ENCODE data around the gene CCDC92.

CCDC92 gene

GRCh38 chr12:123910057-123910456 lies 62.6 kb downstream of the CCDC92 start:
- DNase-seq (ENCODE audit: low read depth in 3 of 3): no peak

DNA sequence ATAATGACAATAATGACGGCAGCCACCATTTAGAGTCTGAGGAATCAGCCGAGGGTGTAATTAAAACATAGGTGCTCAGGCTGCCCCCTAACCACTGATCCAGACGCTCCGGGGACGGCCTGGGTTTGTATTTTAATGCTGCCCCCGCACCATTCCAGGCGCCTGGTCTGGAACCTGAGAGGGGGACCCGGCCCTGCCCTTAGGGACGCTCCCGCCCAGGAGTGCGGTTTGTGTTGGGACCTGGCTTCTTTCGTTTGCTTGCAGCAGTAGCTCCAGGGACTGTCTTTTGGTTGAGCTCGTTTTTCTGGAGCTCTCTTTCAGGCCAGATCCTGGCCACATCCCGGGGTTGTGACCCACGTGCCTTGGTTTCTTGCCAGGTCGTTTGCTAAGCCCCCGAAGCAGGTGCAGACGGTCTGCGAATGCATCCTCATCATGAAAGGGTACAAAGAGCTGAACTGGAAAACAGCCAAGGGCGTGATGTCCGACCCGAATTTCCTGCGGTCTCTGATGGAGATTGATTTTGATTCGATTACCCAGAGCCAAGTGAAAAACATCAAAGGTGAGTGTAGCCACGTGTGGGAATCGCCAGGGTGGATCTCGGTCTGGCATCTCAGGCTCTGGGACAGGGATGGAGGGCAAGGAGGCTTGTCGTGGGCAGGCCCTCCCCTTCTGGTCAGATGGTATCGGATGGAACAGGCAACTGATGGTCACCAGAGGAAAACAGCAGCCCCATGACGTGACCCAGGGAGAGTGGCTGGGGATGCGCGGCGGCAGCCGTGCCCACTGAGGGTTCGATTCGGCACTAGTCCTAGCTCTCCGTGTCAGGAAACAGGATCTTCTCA lies 63.5 kb downstream of the CCDC92 start:
- no peak for DNase-seq (ENCODE audit: low read depth in 3 of 3)

DNA sequence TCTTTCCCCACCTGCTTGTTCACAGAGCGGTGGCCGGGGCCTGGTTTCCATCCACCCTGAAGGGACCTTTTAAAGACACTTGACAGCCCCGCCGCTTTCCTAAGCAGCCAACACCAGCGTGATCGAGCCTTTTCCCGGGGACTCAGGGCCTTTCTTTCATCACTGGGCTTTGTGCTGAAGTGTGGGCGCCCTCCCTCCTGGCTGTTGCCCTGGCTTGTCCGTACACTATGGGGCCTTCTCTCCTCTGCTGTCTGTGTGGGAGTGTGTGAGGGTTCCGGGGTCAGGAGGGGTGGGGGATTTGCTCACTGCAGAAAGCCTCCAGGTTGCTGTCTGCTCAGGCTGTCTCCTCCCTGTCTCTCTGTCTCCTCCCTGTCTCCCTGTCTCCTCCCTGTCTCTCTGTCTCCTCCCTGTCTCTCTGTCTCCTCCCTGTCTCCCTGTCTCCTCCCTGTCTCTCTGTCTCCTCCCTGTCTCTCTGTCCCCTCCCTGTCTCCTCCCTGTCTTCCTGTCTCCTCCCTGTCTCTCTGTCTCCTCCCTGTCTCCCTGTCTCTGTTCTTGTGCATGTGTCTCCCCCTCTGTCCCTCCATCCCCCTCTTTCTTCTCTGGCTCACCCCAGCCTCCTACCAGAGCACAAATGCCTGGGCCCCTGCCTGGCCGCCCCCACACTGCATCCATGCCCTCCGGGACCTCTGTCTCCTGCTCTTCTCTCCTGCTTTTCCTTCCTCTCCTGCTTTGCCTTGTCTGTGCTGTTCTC lies 64.7 kb downstream of the CCDC92 start:
- DNase-seq (ENCODE audit: low read depth in 3 of 3): no peak

- DNase-seq (ENCODE audit: low read depth in 3 of 3): no peak
Observed at GRCh38 chr12:123906711-123907420, 65.8 kb downstream of the CCDC92 start.

DNA sequence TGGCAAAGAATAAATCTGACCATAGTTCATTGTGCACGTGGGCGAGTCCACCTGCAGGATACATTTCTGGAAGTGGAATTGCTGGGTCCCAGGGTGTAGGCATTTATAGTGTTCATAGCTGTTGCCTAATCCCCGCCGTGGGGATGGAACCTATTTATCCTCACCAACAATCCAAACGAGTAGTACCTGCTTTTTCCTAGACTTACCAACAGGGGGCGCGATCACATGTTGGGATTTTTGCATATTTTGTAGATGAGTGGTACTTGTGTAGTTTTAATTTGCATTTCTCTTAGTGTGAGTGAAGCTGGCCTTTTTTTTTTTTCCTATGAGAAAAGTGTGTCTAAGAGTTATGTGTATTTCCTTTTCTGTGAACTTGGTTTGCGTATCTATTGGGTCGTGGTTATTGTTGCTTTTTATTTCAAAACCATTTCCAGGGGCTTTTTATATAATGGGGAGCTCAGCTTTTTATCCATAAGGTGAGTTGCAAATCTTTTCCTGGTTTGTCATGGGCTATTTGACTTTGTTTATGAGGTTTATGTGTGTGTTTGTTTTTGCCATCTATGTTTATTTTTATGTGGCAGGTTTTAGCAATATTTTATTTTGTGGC lies 67.2 kb downstream of the CCDC92 start:
- peak; percentile 18 to 62 (median 22) for DNase-seq (ENCODE audit: low read depth in 3 of 3)

- DNase-seq (ENCODE audit: low read depth in 3 of 3): no peak
Observed at GRCh38 chr12:123903301-123904065, 69.1 kb downstream of the CCDC92 start.

DNA sequence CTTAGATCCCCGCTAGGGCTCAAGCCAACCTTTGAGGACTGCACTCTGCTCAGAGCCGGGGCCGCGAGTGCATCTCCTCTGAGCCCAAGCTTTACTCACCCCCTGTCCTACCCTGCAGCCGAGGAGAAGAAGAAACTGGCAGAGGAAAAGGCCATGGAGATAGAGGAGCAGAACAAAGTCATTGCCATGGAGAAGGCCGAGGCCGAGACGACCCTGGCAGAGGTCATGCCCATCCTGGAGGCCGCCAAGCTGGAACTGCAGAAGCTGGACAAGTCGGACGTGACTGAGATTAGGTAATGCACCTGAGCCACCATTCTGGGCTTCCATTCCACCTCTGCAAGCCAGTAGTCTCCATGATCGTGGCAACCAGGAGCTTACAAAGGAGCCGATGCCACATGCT lies 69.8 kb downstream of the CCDC92 start:
- no peak for DNase-seq (ENCODE audit: low read depth in 3 of 3)

- no peak for DNase-seq (ENCODE audit: low read depth in 3 of 3)
Observed at GRCh38 chr12:123900871-123901376, 71.7 kb downstream of the CCDC92 start.

DNA sequence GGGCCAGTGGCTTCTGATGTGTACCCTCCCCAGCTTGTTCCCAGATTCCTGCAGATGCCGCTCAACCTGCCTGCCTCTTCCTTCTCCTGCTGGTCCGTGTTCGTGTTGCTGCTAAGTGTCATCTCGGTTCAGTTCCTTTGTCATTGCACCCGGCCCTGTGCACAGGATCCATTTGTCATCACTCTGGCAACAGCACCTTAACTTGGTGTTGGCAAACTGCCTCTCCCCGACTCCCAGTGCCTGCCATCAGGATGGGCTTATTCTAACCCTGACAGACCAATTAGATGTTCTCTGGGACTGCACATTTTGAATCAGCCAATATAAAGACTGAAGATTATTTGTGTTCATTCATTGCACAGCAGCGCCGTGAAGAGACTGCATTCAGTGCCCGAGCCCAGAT lies 73.3 kb downstream of the CCDC92 start:
- no peak for DNase-seq (ENCODE audit: low read depth in 3 of 3)

DNA sequence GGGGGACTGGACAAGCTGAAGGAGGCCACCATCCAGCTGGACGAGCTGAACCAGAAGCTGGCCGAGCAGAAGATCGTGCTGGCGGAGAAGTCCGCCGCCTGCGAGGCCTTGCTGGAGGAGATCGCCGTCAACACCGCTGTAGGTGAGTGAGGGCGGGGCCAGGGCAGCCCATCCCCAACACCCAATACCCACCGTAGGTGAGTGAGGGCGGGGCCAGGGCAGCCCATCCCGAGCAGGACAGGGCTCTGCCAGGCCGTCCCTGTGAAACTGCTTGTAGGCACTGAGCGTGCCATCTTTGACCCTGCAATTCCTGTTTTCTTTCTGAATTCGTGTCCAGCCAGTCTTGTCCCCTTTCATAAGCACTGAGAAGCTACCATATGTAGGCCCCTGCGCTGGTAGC lies 74.0 kb downstream of the CCDC92 start:
- no peak for DNase-seq (ENCODE audit: low read depth in 3 of 3)

- no peak for DNase-seq (ENCODE audit: low read depth in 3 of 3)
Observed at GRCh38 chr12:123897221-123897620, 75.4 kb downstream of the CCDC92 start.

DNA sequence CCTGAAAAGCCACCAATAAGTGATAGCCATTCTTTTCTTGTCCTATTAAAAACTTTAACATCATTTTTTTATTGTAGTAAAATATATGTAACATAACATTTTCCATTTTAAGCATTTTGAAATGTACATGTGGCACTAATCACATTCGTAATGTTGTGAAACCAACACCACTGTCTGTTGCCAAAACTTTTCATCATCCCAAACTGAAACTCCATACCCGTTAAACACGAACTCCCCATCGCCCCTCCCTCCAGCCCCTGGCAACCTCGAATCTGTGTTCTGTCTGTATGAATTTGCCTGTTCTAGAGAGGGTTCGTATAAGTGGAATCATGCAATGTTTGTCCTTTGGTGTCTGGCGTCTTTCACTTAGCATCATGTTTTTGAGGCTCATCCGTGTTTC lies 75.9 kb downstream of the CCDC92 start:
- DNase-seq (ENCODE audit: low read depth in 3 of 3): no peak

DNA sequence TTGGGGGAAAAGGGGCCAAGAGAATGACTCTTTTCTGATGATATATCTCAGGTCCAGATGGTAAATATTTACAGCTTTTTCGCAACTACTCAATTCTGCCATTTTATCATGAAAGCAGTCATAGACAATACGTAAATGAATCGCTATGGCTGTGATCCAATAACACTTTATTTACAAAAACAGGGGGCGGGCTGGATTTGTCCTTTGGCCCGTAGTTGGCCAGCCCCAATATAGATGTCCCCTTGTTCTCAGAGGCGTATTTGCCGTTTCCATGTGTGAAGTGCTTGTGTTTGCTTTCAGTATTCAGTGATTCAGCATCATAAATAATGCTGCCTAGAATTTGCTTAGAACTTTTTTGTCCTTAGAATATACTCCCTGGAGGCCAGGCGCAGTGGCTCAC lies 77.2 kb downstream of the CCDC92 start:
- no peak for DNase-seq (ENCODE audit: low read depth in 3 of 3)

DNA sequence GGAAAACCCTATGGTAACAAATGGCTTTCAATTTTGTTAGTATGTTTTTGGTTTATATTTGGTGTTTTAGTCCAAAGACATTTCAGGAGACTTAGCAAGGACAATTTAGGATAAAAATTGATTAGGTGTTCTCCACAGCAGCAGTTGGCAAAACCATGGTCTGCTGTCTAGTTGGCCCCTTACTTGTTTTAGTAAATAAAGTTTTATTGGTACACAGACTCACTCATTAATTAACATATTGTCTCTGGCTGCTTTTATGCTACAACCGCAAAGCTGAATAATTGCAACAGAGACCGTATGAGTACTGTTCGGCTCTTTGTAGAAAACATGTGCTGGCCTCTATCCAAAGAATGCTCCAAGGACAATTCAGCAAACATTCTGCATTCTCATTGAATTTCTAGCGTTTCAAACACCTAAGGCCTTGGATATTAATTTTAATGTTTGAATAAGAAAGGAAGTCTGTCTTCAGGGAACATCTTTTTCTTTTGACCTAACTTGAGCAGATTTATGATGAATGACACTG lies 77.7 kb downstream of the CCDC92 start:
- no peak for DNase-seq (ENCODE audit: low read depth in 3 of 3)

- no peak for DNase-seq (ENCODE audit: low read depth in 3 of 3)
Observed at GRCh38 chr12:123893276-123893675, 79.4 kb downstream of the CCDC92 start.

DNA sequence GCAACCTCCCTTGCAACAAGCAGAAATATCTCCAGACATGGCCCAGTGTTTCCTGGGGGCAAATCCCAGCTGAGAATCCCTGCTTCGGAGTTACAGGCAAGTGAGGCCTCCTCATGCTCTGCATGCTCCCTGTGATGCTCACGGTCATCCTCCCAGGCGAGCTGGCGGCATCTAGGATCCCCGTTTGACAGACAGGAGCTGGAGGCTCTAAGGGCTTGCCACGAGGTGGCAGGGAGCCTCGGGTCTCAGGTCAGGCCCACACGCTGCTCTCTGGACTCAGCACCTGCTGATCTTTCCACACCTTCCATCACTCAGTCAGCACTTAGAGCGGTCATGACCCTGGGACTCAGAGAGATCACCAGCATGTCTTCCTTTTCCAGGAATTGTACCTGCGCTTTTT lies 79.8 kb downstream of the CCDC92 start:
- no peak for DNase-seq (ENCODE audit: low read depth in 3 of 3)

- DNase-seq (ENCODE audit: low read depth in 3 of 3): no peak
Observed at GRCh38 chr12:123892180-123892559, 80.5 kb downstream of the CCDC92 start.

GRCh38 chr12:123891516-123892179 lies 81.0 kb downstream of the CCDC92 start:
- no peak for DNase-seq (ENCODE audit: low read depth in 3 of 3)

DNA sequence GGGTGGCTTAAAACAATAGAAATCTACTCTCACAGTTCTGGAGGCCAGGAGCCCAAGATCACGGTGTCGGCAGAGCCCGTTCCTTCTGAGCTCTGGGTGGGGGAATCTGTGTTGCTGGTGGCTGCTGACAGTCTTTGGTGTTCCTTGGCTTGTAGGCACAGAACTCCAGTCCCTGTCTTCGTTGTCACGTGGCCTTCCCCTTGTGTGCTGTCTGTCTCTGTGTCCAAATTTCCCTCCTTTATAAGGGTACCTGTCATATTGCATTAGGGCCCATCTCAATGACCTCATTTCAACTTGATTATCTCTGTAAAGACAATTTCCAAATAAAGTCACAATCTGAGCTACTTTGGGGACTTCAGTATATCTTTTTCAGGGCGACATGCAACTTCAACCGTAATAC lies 81.6 kb downstream of the CCDC92 start:
- no peak for DNase-seq (ENCODE audit: low read depth in 3 of 3)

DNA sequence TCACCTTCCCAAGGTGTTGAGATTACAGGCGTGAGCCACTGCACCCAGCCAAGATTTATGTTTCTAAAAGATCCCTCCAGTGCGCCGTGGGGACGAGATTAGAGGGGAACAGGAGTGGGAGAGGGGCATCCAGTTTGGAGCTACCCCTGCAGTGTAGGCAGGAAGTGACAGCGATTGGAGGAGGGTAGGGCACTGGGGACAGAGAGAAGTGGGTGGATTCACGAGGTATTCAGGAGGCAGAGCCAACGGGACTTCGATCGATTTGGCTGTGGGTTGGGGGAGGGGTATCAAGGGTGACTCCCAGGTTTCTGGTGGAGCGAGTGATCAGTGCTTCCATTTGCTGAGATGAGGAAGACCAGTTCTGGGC lies 82.1 kb downstream of the CCDC92 start:
- no peak for DNase-seq (ENCODE audit: low read depth in 3 of 3)

All from stimulated activated CD4-positive, alpha-beta T cell treated with anti-CD3 and anti-CD28 coated beads, TNF-alpha, amount 100 ng/mL, for 4 hours (primary cell).